Measurements from ENCODE around the gene KNDC1.

The KNDC1 gene

GRCh38 chr10:133191651-133192050 is 31.6 kb downstream of the KNDC1 start:
- no peak for DNase-seq (ENCODE audit: low spot score)

- DNase-seq (ENCODE audit: low spot score): no peak
Measured at GRCh38 chr10:133194151-133194550, 34.1 kb downstream of the KNDC1 start.

GRCh38 chr10:133195096-133195495 is 35.1 kb downstream of the KNDC1 start:
- no peak for DNase-seq (ENCODE audit: low spot score)

GRCh38 chr10:133195611-133196010 is 35.6 kb downstream of the KNDC1 start:
- DNase-seq (ENCODE audit: low spot score): no peak

- no peak for DNase-seq (ENCODE audit: low spot score)
Measured at GRCh38 chr10:133196221-133196915, 36.3 kb downstream of the KNDC1 start.

- DNase-seq (ENCODE audit: low spot score): no peak
Measured at GRCh38 chr10:133196936-133197758, 37.1 kb downstream of the KNDC1 start.

GRCh38 chr10:133197786-133198185 is 37.8 kb downstream of the KNDC1 start:
- DNase-seq (ENCODE audit: low spot score): no peak

GRCh38 chr10:133198206-133198605 is 38.2 kb downstream of the KNDC1 start:
- DNase-seq (ENCODE audit: low spot score): no peak

- DNase-seq (ENCODE audit: low spot score): no peak
Measured at GRCh38 chr10:133198621-133199487, 38.8 kb downstream of the KNDC1 start.

GRCh38 chr10:133199488-133199885 is 39.5 kb downstream of the KNDC1 start:
- DNase-seq (ENCODE audit: low spot score): no peak

GRCh38 chr10:133199992-133200611 is 40.1 kb downstream of the KNDC1 start:
- no peak for DNase-seq (ENCODE audit: low spot score)

GRCh38 chr10:133200621-133201031 is 40.6 kb downstream of the KNDC1 start:
- no peak for DNase-seq (ENCODE audit: low spot score)

GRCh38 chr10:133201151-133201947 is 41.3 kb downstream of the KNDC1 start:
- no peak for DNase-seq (ENCODE audit: low spot score)

- no peak for DNase-seq (ENCODE audit: low spot score)
Measured at GRCh38 chr10:133201948-133202725, 42.1 kb downstream of the KNDC1 start.

- DNase-seq (ENCODE audit: low spot score): no peak
Measured at GRCh38 chr10:133202778-133203651, 43.0 kb downstream of the KNDC1 start.

- DNase-seq (ENCODE audit: low spot score): no peak
Measured at GRCh38 chr10:133203652-133204195, 43.7 kb downstream of the KNDC1 start.

- DNase-seq (ENCODE audit: low spot score): no peak
Measured at GRCh38 chr10:133204226-133205015, 44.4 kb downstream of the KNDC1 start.

GRCh38 chr10:133205146-133205545 is 45.1 kb downstream of the KNDC1 start:
- DNase-seq (ENCODE audit: low spot score): no peak
